HT-29 (cell line): ENCODE data around the gene PDF. TPM values are rescaled to one million over a fixed set of nuclear protein-coding genes. Genes with fewer than 3 reads are reported as not detected.

ENCODE experiments used
- DNase-seq: peaks from one replicate; pipeline ENCODE4 v3.0.0-alpha.2; 2015; ENCODE audit warnings: low spot score
- total RNA-seq: library from RNA; depleted of rRNA; stranded (reverse); fragments of >200 nt; shearing (Covaris generic); gene quantifications from 2 replicates; pipeline ENCODE4 v1.2.3, GENCODE V29; 2014; rRNA removed

Gene PDF
- total RNA-seq, 1 experiment from 2014 or later, result 81.5 TPM

DNA sequence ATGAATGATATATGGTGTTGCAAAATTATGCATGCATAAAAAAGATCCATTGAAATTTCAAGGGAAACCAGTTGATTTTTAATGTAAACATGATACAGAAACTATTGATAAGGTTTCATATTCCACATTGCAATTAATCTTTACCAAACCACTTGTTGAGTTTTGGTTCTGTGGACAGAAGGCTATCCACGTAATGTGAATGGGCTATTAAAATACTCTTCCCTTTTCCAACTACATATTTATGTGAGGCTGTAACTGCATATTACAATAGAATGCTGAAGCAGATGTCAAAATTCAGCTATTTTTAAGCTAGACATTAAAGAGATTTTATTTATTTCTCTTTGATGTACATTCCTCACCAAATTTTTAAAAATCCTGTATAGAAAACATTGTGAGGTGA is 53.0 kb downstream of the PDF start:
- no peak for DNase-seq

Other genes with a start within 250 kb of the PDF start
- 0.08 TPM in 1 of 2 replicates, not detected in the other for gene HAS3, start 224.9 kb downstream of the PDF start, total RNA-seq
- 55.1 and 70.6 TPM in 2 replicates for gene CHTF8, start 198.0 kb downstream of the PDF start, total RNA-seq
- 23.0 and 27.2 TPM in 2 replicates for gene UTP4, start 197.9 kb downstream of the PDF start, total RNA-seq
- 44.0 and 53.5 TPM in 2 replicates for gene SNTB2, start 143.4 kb downstream of the PDF start, total RNA-seq
- gene VPS4A, start 19.2 kb downstream of the PDF start, total RNA-seq, result 24.5 and 33.3 TPM in 2 replicates
- gene COG8, start 9.0 kb upstream of the PDF start, total RNA-seq, result 50.4 and 55.8 TPM in 2 replicates
- 20.1 and 24.5 TPM in 2 replicates for gene NIP7, start 9.2 kb upstream of the PDF start, total RNA-seq
- gene TMED6, start 21.2 kb upstream of the PDF start, total RNA-seq, result 0.10 TPM in 1 of 2 replicates, not detected in the other
- gene TERF2, start 55.4 kb upstream of the PDF start, total RNA-seq, result 6.0 and 6.9 TPM in 2 replicates
- gene CYB5B, start 94.0 kb upstream of the PDF start, total RNA-seq, result 57.8 and 60.2 TPM in 2 replicates
- gene NFAT5, start 235.4 kb upstream of the PDF start, total RNA-seq, result 6.3 and 10.8 TPM in 2 replicates